ENCODE results near the gene NDUFV2. TPM values are rescaled to one million over a fixed set of nuclear protein-coding genes. Genes with fewer than 3 reads are reported as not detected.

The NDUFV2 gene
- total RNA-seq, 2 donors from 2014 or later: 175 to 203 TPM

- peak; percentile 29 for DNase-seq
- Histone ChIP-seq H3K36me3 (no peaks in the 10 kb centered on the region), H3K27ac (peak overlapping the region; percentile 94), H3K4me3 (peak overlapping the region; percentile 54), H3K9ac (ENCODE audit: low read depth in 2 of 2, low read length in 2 of 2) (peak overlapping the region; percentile 78 to 97), H3K9me3 (no peaks in the 10 kb centered on the region), H3K27me3 (no peaks in the 10 kb centered on the region), H3K4me1 (peaks cover 13% of the 10 kb centered on the region)
- no peak for TF ChIP-seq CTCF (IDR thresholded peaks at IDR 0.05)
- intact Hi-C loops (cut with DNase I): loop anchor here (5.0 kb wide), 1 partner anchor 35 kb away; the partner anchor contains the start of gene ANKRD12
Measured at GRCh38 chr18:9101730-9102507, 580 bp upstream of the NDUFV2 start.

GRCh38 chr18:9103376-9103873, 926 bp downstream of the NDUFV2 start:
- H3K4me1 ChIP-seq: peaks cover 15% of the 10 kb centered on the region
- H3K36me3 ChIP-seq: no peaks in the 10 kb centered on the region
- H3K4me3 ChIP-seq: peak overlapping the region; percentile 54
- TF ChIP-seq CTCF (IDR thresholded peaks at IDR 0.05): no peak
- intact Hi-C loops (cut with DNase I): loop anchor here (5.0 kb wide), 1 partner anchor 34 kb away; the partner anchor contains the start of gene ANKRD12
- H3K9me3 ChIP-seq: no peaks in the 10 kb centered on the region
- no peak for DNase-seq
- H3K9ac ChIP-seq (ENCODE audit: low read depth in 2 of 2, low read length in 2 of 2): peak overlapping the region; percentile 90 to 97
- no peaks in the 10 kb centered on the region for H3K27me3 ChIP-seq
- H3K27ac ChIP-seq: peak overlapping the region; percentile 94

GRCh38 chr18:9104244-9104901, 1.9 kb downstream of the NDUFV2 start:
- TF ChIP-seq CTCF (IDR thresholded peaks at IDR 0.05): no peak
- peaks cover 15% of the 10 kb centered on the region for H3K4me1 ChIP-seq
- H3K9me3 ChIP-seq: no peaks in the 10 kb centered on the region
- no peaks in the 10 kb centered on the region for H3K36me3 ChIP-seq
- DNase-seq: no peak
- H3K27ac ChIP-seq: peak overlapping the region; percentile 94
- intact Hi-C loops (cut with DNase I): loop anchor here (5.0 kb wide), 1 partner anchor 33 kb away; the partner anchor contains the start of gene ANKRD12
- H3K9ac ChIP-seq (ENCODE audit: low read depth in 2 of 2, low read length in 2 of 2): peak overlapping the region; percentile 65 to 97
- H3K4me3 ChIP-seq: peak overlapping the region; percentile 54
- H3K27me3 ChIP-seq: no peaks in the 10 kb centered on the region

GRCh38 chr18:9105420-9105819, 2.9 kb downstream of the NDUFV2 start:
- peak overlapping the region in 1 of 2 donors; percentile 97 for H3K9ac ChIP-seq (ENCODE audit: low read depth in 2 of 2, low read length in 2 of 2)
- H3K9me3 ChIP-seq: no peaks in the 10 kb centered on the region
- TF ChIP-seq CTCF (IDR thresholded peaks at IDR 0.05): no peak
- no peak for DNase-seq
- intact Hi-C loops (cut with DNase I): no loop called here
- H3K4me1 ChIP-seq: peaks cover 18% of the 10 kb centered on the region
- H3K27ac ChIP-seq: no peak overlapping the region
- no peaks in the 10 kb centered on the region for H3K27me3 ChIP-seq
- no peak overlapping the region for H3K4me3 ChIP-seq
- H3K36me3 ChIP-seq: no peaks in the 10 kb centered on the region

- no peaks in the 10 kb centered on the region for H3K9me3 ChIP-seq
- no peaks in the 10 kb centered on the region for H3K36me3 ChIP-seq
- H3K27ac ChIP-seq: peak overlapping the region; percentile 21
- DNase-seq: no peak
- intact Hi-C loops (cut with DNase I): no loop called here
- no peak overlapping the region for H3K4me3 ChIP-seq
- no peaks in the 10 kb centered on the region for H3K27me3 ChIP-seq
- TF ChIP-seq CTCF (IDR thresholded peaks at IDR 0.05): no peak
- peak overlapping the region in 1 of 2 donors; percentile 97 for H3K9ac ChIP-seq (ENCODE audit: low read depth in 2 of 2, low read length in 2 of 2)
- peaks cover 20% of the 10 kb centered on the region for H3K4me1 ChIP-seq
Measured at GRCh38 chr18:9106094-9106493, 3.6 kb downstream of the NDUFV2 start.
